Right ventricle myocardium inferior (tissue), 1 donor: ENCODE results near the gene RAB22A. TPM values are rescaled to one million over a fixed set of nuclear protein-coding genes. Genes with fewer than 3 reads are reported as not detected.

Experiments used
- ATAC-seq: fragments of 200-7000 bp; cut with Tn5 transposase; one replicate; pipeline ENCODE4 v1.9.1; 2020; ENCODE audit warnings: mild to moderate bottlenecking, moderate library complexity
- DNase-seq: peaks from one replicate; pipeline ENCODE4 v3.0.0; 2021; ENCODE audit errors: missing footprints
- intact Hi-C: fragments of 100-400 bp; cut with DNase I; formaldehyde crosslinking; loops from one replicate; pipeline ENCODE4 v1.11.0; 2022
- long read RNA-seq: library from polyadenylated mRNA; unstranded; transcript quantifications from one replicate; pipeline ENCODE4 v2.0.0, GENCODE V29; 2021
- total RNA-seq: library from RNA; stranded (reverse); fragmentation: NEBNext Ultra II Directional; extraction: Animal tissue kit (Norgen Biotek cat#: 25700); gene quantifications from one replicate; pipeline ENCODE4 v1.2.1, GENCODE V29; 2021
- donor health status: DM: no; HTN: yes; CAD: no; lungs with severe emphysema.

RAB22A gene, protein sequence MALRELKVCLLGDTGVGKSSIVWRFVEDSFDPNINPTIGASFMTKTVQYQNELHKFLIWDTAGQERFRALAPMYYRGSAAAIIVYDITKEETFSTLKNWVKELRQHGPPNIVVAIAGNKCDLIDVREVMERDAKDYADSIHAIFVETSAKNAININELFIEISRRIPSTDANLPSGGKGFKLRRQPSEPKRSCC
- 8.3 TPM for total RNA-seq
- long read RNA-seq, full-length matches to known transcripts, result 3 of 3 reads
- long read RNA-seq, partial matches to known transcripts, result 0 of 3 reads
- long read RNA-seq, other reads (novel, unspliced or antisense), result 0 of 3 reads

DNA sequence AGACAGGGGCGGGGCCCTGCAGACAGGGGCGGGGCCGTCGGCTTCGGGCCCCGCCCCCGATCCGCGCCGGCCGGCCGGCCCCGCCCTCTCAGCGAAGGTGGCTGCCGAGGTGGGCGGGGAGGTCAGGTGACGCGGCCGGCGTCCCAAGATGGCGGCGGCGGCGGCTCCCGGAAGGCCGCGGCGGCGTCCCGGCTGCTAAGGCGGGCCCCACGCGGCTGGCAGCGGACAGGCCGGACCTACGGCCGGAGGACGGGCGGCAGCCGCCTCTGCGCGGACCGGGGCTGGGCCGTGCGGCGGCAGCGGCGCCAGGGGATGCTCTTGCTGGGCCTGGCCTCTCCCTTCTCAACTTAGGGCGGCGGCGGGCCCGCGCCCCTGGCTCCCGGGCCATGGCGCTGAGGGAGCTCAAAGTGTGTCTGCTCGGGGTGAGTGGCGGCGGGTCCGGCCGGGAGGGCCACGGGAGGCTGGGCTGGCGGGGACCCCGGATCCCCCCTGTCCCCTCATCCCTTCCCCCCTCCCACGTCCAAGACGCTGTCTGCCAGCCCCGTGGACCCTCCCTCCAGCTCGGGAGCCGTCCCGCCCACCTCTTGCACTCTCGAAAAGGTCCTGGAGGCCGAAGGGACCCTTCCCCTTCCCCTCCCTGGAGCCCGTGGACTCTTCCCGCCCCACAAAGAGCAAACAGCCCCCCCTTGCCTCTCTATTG is at the start of gene RAB22A:
Gene RAB22A, plus strand, starts transcription at position 125 of the 700 bp plus-strand sequence. Its CDS starts 262 bp downstream, at position 387.
- DNase-seq (peak; percentile 94), ATAC-seq (peak; percentile 95)
- intact Hi-C loops, result loop anchor here (2.0 to 5.0 kb wide), 3 partner anchors 79 to 598 kb away; partner anchors contain the start of genes STX16 and VAPB

DNA sequence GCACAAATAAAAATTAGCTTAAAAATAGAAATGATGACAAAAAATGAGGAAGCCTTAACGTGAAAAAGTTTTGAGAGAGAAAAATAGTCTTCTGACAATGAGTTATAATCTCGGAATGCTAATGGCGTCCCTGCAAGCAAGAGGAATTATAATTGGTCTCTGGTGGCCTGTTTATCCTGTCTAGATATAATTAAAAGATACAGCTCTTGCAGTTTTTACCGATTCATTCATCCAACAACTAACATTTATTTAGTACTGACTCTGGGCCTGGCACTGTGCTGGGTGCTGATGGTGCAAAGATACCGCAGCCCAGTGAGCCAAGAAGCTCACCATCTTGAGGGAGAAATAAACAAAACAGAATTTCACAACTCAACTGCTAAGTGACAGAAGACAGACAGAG is 49.5 kb upstream of the RAB22A start:
- intact Hi-C loops, result no loop called here
- DNase-seq (no peak), ATAC-seq (no peak)

DNA sequence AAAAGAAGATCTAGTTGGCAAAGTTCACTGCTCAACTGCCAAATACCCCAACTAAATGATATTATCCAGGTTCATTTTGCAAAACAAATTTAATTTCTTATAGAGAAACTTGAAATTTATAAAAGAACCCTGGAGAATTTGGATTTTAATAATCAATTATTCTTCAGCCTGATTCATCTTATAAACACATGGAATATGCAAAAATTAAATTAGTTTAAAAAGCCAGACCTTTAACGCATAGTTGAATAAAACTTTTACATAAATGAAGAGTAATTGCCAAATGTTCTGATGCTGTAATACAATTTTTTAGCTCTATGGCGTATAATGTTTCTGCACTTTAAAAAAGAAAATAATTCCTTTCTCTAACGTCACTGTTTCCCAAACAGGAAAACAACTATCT is 47.9 kb upstream of the RAB22A start:
- DNase-seq (no peak), ATAC-seq (no peak)
- intact Hi-C loops, result no loop called here

DNA sequence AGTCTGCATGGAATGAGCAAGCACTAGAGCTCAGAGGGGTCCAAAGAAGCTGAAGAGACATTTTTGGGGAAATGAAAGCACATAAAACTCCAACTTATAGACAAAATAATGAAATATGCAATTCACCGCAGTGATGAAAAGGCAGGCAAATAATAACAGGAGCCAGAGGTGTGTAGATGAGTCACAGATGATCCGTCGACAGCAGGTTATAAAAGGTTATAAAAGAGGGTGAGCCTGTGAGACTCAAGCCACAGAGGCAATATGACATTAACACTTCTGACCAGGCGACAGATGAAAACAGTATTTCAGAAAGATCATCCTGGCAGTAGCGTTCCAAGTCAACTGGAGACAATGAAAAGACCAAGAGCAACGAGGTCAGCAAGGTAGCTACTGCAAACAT is 45.2 kb upstream of the RAB22A start:
- DNase-seq (no peak), ATAC-seq (no peak)
- intact Hi-C loops, result no loop called here

DNA sequence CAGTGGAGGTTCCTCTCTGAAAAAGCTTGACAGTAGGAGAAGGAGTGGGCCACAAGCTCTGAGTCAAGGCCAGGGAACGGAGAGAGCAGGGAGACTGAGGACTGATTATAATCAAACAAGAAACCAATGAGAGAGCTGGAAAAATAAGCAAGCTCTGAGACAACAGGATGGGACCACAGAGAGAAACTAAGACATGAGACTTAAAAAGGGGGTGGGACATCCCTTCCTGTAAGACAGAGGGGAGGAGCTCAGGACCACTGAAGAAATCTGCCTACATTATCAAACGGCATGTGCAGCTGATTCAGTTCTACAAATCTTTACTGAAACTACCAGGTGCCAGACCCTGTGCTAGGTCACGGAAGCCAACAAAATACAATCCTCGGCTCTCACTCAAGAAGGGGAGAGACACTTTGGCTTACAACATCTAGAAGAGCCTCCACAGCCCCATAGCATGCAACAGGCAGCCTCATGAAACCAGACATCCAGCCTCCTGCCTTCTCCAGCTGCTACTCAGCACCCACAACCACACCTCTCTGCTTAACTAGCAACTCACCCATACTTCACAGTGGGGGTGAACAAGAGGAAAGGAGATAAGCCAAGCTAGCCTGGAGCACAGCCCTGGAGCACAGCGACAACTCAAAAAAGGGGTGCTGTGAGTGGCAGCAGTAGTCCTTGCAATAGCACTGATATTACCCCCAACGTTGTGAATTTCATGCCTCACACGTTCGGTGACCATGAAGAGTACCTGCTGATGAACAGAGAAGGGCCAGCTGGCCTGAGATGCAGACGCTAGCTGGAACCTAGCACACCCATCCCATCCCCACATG is 41.9 kb upstream of the RAB22A start:
- ATAC-seq, result no peak
- intact Hi-C loops, result no loop called here
- no peak for DNase-seq

DNA sequence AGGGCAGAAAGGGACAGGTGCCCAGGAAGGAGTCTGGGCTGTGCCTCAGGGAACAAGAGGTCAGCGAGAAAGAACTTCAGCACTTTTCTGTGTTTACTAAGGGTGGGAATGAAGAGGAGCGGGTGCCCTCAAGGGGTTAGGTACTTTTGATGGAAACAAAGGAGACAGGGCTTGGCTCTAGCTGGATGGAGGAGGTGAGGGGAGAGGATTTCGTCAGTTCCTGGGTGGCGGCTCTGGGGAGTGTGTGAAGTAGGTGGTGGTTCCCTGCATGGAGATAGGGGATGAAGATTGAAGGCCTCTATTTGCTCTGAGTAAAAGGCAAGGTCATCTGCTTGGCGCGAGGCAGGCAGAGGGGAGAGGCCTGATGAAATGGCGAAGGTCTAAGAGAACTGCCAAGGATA is 41.1 kb upstream of the RAB22A start:
- intact Hi-C loops, result no loop called here
- DNase-seq, result no peak
- ATAC-seq, result no peak

DNA sequence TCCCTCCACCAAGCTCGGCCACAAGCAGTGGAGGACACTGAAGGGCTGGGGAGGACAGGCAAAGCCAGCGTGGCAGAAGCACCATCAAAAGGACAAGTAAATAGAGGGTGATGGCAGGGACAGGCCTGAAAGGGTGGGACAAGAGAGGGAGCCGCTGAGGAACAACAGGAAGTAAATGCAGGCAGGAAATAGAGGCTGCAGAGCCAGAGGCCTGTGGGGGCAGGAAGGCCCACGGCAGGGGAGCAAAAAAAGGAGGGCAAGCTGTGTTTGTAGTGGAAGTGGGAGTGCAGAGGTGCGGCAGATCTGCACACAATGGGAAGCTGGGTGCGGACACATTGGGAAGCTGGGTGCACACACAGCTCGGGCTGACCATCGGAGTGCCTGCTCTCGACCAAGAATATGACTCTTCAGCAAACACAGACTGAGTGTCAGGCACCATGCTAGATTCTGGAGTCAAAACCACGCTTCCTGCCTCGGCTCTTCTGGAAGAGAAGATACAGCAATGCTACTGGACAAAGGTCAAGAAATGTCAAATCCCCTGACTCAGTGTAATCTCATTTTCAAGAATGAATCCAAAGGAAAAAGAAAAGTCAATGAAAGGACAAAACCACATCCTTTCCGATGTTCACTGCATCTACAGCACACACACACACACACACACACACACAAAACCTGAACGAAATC is 40.4 kb upstream of the RAB22A start:
- ATAC-seq, result no peak
- intact Hi-C loops, result no loop called here
- DNase-seq, result no peak

DNA sequence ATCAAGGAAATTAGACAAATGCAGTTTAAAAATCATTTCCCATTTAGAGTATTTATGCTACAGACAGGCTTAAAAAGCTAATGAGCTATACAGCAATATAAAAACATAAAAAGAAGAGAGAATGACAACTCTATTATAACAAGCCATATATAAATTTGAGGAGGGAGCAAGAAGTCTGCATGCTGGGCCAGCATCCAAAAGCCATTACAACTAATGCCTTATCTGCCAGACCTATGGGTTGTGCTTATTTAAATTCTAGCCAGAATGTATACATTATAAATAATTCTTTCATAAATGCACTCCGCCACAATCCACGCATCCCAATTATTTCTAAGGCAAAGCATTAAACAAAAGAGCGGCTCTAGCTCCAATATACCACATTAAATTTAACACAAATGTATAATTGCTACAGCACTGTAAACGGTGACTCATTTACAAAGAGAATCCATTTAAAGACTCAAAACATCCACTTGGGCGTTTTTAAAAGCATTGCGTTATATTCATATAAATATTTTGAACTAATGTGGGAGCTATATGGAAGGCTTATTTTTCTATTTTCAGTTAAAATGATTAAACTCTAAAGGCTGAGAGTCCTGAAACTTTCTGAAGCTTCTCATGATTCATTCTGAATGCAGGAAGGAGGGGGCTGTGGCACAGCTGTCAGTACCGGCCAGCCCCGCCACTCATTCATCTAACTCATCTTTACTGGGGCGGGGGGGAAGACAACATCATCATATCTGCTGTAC is 37.7 kb upstream of the RAB22A start:
- DNase-seq, result no peak
- no peak for ATAC-seq
- intact Hi-C loops, result no loop called here

DNA sequence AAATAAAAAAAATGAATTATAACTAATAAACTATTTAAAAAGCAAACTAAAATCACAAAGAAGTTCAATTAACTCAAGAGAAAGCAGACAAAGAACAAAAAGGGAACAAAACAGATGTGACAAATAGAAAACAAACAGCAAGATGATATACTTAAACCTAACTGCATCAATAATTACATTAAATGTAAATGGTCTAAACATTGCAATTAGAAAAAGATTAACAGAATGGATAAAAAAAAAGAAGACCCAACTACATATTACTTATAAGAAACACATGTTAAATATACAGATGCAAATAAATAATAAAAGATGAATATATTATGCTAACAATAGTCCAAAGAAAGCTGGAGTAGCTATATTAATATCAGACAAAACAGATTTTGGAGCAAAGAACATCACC is 35.1 kb upstream of the RAB22A start:
- ATAC-seq (no peak), DNase-seq (no peak)
- intact Hi-C loops, result no loop called here

DNA sequence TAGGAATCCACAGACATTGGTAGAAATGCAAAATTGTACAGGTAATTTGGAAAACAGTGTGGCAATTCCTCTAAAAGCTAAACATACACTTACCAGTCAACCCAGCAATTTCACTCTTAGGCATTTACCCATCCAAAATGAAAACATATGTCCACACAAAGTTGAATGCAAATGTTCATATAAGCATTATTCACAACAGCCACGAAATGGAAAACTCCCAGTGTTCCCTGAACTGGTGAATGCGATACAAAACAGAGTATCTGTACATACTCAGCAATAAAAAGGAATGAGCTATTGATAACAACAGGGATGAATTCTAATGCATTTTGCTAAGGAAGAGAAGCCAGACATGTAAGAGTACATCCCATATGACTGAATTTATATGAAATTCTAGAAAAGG is 32.4 kb upstream of the RAB22A start:
- intact Hi-C loops, result no loop called here
- DNase-seq (no peak), ATAC-seq (no peak)

DNA sequence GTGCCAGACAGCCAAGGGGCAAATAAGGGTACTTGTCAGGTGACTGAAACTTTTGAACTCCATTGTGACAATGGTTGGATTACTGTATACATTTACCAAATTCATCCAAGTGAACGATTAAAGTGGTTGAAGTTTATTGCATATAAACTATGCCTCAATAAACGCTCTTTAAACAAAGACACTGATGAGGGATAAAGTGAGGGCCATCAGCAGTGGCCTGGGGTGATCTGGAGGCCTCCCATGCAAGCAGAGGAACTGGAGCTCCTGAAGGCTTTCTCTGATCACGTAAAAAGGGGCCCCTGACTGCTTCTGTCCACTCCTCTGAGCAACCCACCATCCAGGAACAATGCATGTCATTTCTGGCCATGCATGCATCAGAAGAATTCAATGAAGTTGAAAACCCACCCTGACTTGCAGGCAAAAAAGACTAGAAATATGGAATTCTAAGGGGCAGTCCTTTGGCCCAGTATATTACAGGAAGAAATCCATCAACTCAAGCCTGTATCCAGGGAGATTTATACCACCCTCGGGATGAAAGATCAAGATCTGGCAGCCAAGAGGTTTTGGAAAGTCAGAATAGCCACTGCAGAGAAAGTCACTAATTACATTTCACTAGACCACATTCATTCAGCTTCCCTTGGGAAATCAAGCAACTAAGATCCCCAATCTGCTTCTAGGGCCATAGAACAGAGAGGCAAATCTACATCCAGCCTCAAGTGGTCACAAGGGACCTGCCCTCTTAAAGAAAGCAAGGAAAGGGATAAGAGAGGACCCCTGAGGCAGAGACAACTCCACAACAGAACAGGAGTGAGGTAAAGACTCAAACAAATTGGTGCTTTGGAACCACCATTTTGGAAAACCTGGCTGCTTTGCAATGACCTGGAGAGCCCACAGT is 31.7 kb upstream of the RAB22A start:
- DNase-seq, result no peak
- ATAC-seq, result no peak
- intact Hi-C loops, result no loop called here

DNA sequence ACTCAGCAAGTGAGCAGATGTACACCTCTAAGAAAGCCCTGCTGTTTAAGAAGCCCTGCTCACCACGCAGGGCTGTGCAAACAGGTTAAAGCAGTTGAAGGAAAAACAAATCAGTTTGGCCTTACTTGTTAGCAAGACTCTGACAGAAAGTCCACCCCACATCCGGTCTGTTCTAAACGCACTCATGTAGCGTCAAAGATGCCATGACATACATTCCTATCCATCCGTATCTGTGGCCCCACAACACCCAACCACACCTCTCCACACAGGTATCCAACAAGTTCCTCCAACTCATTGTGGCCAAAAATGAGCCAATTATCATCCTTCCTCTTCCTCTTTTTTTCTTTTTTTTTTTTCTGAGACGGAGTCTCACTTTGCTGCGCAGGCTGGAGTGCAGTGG is 22.8 kb upstream of the RAB22A start:
- intact Hi-C loops, result no loop called here
- DNase-seq, result no peak
- no peak for ATAC-seq

DNA sequence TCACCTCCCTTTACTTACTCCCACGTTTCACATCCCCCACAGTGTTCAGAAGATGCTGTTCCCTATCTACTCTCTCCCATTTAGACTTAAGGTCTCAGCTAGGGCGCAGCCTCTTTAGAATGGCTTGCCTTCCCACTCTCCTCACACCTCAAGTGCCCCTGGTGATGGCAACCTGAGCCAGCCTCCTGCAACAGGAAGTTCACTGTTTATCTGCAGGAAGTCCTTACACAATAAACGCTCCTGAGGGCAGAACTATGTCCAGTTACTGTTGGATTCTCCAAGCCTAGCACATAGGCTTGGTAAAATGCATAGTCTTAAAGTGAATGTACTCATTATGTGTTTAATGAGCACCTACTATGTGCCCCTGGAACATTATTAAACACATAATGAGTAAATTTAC is 21.9 kb upstream of the RAB22A start:
- ATAC-seq (no peak), DNase-seq (no peak)
- intact Hi-C loops, result no loop called here

DNA sequence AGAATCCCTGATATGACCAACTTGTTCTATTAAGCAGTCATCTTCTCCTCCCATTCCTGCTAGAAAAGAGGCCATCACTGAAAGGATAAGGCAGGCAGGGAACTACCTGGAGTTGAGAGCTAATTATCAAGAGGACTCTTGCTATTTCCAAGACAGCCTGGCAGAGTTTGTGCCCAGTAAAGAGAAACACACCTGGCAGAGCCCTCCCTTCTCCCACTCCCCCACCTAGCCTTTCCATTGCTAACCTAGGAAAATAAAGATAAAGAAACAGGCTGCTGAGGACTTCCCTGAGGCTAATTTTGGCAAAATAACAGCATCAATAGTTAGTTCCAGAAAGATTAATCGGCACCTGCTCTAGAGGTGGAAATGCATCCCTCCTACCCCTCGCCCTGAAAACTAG is 20.4 kb upstream of the RAB22A start:
- no peak for ATAC-seq
- intact Hi-C loops, result no loop called here

DNA sequence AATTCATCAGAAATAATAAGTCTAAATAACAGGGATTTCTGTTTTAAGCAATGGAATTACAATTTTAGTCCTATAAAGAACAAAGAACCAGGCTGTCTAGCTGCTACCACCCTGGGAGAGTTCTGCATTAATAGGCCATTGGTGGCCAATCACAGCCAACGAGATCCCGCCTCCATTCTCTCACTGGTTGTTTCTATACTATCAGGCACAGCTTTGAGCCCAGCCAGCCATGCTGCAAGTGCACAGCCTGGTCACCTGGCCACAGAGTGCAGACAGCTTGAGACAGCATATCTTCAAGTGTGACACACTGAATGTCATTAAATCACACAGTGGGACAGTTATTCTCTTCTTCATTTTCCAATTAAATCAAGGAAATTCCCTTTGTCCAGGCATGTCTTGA is 16.1 kb upstream of the RAB22A start:
- DNase-seq, result no peak
- peak; percentile 62 for ATAC-seq
- intact Hi-C loops, result no loop called here

More for the DNA sequence above, 20.4 kb upstream of the RAB22A start:
- DNase-seq, result no peak

DNA sequence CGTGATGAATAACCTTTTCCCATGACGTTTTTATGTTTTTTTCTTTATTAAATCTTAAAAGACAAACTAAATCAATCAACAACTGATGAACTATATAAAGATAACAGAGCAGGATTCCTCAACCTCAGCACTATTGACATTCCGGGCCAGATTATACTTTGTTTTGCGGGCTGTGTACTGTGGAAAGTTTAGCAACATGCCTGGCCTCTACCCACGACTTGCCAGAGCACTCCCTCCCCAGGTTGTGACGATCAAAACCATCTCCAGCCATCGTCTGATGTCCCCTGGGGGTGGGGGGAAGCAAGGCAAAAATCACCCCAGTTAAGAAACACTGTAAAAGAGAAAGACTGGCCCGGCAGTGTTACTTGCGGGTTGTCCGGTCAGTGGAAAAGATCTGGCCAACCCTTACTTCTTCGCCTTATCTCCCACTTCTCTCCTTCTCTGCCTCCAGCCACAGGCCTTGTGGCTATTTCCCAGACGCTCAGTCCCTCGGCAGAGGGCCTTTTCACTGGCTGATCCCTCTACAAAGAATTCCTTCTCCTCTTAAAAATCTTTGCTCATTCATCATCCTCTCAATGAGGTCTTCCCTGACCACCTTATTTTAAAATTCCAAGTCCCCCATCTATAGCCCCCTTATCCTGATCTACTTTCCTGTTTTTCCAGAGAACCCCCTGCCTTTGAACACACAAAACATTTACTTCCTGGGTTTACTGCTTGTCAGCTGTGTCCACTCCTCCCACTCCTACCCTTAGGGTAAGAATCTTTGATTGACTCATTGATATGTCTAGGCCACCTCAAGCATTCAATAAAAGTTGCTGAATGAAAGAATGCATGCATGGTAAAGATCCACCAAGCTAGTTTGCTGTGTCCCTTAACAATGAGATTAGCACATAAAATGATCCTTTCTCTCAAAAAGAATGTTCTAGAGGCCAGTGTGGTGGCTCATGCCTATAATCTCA is 14.7 kb upstream of the RAB22A start:
- intact Hi-C loops, result no loop called here
- ATAC-seq, result no peak
- DNase-seq, result no peak
